CD4-positive, alpha-beta T cell treated with Interleukin-10 for 1 hour (primary cell): ENCODE results near the gene FNBP1.

Experiments
- DNase-seq: peaks from one replicate; pipeline ENCODE4 v3.0.0-alpha.2; 2020

The FNBP1 gene

DNA sequence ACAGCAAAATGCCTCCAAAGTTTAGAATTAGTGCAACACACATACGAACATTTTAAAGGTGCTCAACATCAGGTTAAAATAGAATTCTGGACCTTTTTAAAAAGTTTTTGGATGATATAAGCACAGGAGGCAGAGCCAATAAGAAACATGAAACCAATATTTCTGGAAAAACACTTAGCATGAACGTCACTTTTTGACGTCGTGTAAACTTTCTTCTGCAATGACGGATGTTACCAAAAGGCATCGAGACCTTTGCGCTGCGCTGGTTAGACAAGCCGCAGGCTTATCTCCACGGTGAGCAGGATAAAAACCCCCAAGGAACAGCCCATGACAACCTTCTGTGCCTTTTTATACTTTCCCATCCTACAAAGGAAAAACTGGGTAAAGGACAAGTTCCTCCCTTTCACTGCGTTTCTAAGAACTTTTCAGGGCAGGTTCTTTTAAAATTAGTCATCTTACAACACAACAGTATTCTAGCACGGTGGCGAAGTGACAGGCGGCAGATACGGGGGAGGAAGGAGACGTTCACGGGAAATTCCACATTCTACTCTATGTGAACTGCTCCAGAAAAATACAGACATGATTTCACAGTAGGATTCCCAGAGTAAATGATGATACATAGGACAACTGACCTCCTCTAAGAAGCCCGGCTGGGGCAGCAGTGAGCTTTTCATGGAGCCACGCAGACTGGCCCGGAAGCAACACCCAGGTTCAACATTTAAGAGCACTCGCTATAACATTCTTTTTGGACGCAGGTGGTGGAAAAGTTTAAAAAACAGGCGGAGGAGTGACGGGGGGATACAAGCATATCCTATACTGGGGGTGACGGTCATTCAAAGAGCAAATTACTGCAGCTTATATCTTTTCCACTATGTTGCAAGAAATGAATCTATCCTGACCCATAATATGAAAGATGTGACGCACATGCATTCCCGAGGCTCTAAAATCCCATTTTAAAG is 155.4 kb downstream of the FNBP1 start:
- peak; percentile 85 for DNase-seq

DNA sequence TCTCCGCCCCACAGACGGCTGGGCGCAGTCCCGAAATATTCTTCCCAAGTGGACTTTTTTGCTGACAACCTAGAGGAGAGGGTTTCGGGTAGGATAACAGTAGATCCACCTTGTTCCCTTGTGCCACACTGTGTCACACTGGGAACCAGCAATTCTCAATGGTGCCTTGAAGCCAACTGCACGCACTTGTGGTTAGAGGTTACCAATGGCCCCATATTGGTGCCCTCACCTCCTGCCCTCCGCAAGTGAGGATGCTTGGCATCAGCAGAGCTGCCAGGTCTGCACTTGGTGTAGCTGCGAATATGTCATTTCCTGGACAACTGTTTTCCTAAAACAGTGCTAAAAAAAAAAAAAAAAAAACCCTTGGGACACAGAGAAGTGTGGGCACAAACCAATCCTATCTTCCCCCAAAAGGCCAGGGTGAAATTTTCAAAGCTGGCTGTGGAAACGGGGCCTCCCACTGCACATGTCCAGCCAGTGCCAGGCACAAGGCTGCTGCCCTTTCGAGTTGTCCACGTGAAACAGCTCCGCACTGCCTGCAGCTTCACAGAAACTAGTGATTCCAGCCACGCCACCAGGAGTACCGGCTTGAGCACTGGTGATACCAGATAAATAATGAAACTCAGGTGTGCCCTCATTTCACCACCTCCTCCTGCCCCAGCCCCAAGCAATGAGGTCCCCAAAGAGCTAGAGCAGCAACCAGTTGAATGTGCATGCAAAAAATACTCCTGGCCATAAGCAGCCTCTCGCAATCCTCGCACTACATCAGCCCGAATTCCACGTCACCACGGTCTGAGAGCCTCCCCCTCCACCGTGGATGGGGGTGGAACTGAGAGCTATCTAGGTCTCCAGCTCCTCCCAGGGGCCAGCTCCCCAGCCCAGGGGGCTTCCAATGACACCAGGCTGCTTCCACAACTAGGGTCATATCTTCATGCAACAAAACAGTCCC is 156.5 kb downstream of the FNBP1 start:
- DNase-seq, result peak; percentile 74

DNA sequence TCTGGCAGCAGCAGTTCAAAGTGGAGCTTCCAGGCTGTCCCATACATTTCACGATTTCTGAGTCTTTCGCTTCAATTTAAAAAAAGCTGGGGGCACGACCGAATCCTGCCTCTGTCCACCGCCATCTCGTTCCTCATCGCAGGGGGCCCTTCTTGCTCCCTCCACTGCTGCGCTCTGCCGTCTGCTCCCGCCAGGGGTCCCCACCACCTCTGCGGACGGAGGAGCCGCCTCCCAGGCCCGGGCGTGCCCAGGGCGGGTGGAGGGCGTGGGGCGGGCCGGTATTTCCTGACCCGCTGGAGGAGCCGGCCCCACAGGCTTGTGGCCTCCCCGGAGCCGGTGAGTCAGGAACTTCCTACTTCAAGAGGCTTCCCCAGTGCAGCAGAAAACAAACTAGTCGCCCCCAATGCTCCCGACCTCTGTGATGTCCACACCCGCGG is 157.3 kb downstream of the FNBP1 start:
- DNase-seq, result peak; percentile 91

DNA sequence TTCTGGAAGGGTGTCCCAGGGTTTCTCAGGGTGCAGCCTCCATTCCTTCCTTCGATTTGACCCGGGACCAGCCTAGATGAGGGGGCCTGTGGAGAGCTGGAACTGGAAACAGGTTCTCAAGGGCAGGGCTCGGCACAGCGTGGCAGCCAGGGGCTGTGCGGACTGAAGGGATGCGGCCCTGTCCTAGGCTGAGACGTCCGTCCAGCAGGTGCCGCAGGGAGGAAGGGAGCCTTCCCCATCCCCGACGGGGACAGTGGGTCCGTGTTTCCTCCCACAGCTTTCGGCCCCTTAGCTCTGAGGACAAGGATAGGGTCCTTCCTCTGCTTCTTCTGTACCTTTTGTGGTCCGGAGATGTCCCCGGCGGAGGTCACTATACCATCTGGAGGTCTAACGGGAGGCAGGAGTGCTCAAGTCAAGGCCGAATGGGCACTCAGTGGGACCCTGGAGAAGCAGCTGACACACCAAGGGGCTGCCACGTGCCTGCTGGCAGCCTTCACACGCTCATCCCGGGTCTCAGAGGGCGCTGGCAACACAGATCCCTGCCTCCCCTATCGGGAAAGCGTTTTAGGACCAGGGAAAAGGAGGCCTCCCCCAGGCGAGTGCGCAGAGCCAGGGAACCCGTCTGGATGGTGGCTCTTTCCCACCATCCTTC is 157.8 kb downstream of the FNBP1 start:
- peak; percentile 41 for DNase-seq

DNA sequence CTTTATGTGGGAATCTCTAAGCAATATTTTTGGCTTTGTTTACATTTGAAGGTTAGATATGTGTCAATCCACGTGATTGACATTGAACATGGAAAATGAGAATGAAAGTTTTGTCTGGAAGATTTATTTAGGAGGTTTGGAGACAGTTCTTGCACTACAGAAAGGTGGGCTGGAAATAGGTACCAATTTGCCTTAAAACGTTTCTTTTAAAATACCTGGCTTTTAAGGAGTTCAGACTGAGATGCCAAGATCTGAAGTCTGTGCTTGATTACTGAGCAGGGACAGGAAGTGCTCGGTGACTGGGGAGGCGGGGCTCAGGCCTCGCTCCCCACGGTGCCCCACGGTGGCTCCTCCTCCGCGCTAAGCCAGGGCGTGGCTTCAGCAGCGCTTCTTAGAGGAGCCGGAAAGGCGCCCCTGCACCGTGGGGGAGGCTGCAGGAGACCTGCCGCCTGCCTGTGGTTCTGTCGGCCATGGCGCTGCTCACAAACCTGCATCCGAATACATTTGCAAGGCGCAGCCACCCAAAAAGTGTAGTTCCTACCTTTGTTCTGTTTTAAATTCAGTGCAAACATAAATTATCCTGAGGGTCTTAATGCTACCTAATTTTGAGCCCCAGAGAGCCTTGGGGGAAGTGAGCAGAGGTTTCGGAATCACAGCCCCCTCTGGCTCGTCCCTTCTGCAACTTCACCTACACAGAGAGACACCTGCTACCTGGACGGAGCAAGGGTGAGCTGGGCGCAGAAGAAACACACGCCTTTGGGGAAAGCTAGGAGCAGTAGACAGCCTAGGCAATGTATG is 158.6 kb downstream of the FNBP1 start:
- peak; percentile 95 for DNase-seq

DNA sequence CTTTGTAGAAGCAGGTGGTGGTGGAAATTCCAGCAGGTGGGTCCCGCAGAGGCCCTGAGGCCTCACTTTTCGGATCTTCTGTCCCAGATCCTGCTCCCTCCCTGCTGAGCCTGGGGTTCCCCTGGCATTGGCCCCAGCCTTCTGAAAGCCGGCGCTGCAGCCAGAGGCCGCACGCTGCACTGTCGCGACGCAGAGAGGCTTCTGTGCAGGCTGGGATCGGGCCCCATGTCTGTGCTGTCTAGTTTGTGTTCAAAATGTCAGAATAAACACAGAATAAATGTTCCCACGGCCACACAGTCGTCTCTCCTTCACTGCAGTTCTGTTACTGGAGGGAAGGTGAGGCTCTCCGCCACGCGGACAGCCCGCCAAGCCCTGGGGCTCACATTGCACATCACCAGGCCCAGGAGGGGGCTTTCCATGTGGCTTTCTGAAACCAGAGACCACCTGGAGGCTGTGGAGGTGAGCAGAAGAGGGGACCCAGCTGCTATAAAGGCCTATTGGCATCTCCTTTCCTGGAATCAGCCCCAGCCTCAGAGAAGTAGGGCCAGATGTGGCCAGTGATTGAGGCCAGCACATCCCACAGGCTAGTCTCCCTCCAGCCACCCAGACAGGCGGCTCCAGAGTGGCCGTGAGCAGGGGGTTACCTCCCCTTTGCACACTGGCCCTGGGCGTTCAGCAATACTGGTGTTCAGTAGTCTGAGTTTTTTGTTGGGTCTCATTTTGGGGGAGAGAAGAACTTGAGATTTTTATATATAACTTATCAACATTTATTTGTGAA is 161.3 kb downstream of the FNBP1 start:
- no peak for DNase-seq

DNA sequence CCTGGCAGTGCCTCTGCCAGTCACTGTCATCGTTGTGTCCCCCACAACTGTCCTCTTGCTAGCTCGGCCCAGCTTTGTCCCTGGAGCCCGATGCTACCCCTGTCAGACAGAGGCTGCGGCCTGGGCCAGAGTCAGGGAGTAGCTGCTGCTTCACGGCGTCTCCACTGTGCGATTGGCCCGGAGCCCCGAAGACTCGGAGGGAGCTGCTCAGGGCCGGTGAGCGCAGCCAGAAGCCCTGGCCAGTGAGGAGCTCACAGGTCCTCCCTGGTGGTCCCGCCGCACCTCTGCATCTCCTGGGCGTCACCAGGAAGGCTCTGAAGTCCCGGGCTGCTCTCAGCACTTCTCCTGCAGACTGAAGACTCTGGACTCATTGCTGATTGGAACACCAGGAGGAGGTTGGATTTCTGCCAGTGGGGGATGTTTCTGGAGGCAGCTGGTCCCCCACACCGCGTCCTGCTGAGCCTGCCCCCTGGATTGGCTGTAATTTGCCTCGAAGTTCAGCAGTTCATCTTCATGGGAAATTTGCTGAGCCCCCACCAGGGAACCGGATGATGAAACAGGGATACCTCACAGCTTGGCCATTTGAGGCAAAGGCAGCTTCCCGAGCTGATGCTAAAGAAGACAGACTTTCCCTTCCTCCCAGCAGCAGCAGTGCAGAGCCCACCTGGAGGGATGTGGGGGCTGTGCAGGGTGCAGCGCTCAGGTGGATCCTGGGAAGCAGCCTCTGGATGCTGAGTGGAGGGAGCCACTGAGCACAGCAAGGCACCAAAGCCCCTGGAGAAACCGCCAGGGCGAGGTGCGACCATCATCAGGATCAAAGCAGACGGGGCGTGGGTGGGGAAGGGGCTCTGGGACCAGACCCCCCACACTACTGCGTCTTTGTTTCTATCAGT is 162.1 kb downstream of the FNBP1 start:
- no peak for DNase-seq

DNA sequence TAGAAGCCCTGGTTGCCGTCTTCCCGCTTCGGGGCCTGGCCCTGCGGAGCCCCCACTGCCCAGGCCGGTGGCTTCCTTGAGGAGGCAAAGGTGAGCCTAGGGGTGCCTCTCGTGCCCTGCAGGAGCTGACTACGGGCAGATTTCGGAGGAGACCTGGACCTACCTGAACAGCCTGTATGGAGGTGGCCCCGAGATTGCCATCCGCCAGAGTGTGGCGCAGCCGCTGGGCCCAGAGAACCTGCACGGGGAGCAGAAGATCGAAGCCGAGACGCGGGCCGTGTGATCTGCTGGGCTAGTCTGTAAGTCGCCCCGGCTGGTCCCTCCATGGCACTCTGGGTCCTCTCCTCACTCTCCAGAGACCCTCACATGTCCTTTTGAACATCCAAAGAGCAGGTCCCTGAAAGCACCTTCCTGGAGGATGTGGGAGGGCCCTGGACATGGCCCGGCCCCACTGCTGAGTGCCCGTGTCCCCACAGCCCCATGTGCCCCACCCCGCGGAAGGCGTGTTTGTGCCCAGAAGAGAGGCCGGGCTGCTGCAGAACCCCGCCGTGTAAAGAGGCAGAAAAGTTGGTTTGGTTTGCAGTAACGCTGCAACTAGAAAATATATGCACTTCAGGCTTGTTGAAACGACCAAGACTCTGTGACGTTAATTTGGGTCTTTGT is 162.9 kb downstream of the FNBP1 start:
- DNase-seq, result no peak

DNA sequence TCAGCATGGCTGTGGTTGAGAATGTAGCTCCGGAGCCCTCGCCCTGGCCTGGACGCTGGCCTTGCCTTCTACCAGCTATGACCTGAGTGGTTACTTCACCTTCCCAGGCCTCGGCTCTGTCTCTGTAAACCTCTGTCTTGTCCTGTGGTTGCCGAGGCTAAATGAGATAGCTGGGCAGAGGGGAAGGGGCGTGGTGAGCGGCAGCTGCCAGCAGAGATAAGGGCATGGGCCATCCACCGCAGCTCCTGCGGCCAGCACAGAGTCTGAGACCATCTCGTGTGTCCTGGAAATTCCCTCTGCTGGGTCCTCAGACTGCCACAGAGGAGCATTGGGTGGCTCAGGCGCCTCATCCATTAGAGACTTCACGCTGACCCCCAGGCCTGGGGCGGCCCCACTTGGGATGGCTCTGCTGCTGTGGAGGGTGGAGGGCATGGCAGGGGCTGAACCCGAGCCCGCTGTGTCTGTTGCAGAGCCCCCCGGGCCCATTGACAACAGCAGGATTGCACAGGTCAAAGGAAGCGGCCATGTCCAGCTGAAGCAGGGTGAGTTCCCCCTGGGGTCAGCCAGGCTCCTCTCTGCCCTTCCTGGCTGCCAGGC is 163.8 kb downstream of the FNBP1 start:
- DNase-seq, result no peak

DNA sequence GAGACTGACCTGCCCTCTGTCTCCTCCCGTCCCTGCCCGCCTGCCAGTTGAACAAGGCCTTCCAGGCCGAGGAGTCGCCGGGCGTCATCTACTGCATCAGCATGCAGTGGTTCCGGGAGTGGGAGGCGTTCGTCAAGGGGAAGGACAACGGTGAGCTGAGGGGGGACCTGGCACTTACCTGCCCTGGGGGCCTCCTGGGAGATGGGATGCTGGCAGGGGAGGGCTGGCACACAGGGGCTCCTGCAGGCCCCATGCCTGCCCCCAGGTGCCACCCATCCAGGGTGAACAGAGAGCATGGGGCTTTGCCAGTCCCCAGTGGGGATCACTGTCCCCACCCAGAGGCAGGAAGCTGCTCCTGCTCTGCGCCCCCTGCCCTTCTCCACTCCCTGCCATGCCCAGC is 164.7 kb downstream of the FNBP1 start:
- no peak for DNase-seq

DNA sequence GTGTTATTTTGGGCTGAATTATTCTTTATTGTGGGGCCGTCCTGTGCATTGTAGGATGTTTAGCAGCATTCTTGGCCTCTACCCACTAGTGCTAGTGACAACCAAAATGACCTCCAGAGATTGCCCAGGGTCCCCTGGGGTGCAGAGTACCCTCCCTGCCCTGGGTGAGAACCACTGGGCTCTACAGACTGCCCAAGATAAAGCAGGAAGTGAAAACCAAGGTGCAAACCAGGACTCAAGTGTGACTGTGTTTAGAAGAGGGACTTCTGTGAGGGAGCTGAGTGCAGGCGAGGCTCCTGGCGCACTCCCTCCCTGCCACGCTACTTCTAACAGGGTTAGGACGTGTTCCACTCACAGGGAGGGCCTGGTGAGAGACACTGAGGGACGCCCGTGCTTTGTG is 166.2 kb downstream of the FNBP1 start:
- DNase-seq, result no peak

DNA sequence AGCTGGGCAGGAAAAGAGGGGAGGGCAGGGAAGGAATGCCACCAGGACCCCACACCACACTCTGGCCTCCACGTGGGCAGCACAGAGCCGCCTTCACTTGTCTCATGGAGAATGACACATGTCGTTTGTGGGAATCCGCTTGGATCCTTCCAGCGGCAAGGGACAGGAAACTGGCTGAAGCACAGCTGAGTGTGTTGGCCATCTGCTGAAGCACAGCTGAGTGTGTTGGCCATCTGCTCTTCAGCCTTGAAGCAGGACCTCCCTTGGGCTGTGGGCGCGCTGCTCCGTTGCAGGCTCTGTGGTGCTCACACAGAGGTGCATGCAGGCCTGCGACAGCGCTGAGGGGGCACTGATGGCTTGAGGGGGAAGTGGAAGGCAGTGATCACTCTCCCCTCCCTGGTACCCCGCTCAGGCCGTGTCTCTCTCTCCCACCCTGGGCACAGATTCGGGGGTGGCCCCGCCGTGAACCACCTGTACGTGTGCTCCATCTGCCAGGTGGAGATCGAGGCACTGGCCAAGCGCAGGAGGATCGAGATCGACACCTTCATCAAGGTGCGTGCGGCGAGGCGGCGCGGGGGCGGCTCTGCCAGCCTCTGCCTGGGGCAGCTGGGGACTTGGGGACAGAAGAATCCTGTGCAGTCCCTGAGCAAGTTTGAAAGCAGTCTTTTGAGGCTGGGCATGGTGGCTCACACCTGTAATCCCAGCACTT is 167.1 kb downstream of the FNBP1 start:
- no peak for DNase-seq

DNA sequence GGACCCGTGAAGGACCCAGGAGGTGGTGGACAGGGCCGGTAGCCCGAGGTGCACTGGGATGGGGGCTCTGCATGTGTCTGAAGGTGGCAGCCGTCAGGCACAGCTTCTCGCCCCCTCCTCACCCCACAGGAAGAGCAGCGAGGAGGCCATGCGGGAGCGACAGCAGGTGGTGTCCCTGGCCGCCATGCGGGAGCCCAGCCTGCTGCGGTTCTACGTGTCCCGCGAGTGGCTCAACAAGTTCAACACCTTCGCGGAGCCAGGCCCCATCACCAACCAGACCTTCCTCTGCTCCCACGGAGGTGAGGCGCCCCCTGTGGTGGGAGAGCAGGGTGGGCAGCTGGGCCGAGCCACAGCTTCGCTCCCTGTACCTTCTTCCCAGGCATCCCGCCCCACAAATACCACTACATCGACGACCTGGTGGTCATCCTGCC is 167.8 kb downstream of the FNBP1 start:
- DNase-seq, result no peak

DNA sequence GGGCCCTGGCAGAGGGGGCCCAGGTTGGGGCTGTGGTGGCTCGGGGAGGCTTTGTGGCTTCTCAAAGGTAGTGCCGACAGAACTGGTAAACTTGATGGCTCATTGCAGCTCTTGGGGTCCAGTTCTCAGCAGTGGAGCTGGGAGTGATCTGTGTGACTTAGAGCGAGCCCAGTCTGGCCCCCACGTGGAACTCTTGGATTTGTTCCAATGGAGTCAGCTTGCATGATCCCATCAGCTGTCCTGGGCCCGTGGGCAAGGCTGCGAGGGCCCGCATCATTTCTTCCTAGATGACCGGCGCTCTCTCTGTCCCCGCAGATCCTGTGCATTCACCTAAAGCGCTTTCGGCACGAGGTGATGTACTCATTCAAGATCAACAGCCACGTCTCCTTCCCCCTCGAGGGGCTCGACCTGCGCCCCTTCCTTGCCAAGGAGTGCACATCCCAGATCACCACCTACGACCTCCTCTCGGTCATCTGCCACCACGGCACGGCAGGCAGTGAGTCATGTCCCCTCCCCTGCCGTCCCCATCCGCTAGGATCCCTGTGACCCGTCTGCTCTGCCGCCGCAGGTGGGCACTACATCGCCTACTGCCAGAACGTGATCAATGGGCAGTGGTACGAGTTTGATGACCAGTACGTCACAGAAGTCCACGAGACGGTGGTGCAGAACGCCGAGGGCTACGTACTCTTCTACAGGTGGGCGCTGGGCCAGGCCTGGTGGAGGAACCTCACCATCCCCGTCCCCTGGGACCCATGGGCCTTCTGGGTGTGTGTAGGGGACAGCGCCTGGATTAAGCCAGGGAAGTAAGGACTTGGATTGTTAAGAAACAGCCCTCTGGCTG is 168.5 kb downstream of the FNBP1 start:
- no peak for DNase-seq

DNA sequence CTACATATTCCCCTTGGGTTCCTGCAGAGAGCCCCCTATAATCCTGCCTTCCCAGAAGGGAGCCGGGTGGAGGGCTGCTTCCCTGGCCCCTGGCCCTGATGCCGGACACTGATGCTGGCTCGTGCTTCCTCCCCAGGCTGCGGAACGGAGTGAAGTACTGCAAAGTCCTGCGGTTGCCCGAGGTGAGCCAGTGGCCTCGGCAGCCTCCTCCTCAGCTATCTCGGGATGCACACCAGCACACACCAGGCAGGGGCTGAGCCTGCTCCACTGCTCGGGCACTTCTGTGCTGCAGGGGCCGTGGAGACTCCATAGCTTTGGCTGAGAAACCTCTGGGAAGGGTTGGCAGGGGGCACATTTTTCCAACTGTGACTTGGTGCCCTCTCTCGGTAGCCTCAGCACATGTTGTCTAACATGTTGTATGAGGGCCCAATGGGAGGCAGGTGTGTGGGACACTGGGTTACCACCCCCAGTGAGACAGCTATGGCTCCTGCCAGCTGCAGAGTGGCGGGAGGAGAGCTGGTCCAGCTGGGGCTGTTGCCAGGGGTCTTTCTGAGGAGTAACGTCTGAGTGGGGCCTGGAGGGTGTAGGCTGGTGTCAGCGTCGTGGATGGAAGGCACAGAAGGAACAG is 169.3 kb downstream of the FNBP1 start:
- DNase-seq, result no peak

DNA sequence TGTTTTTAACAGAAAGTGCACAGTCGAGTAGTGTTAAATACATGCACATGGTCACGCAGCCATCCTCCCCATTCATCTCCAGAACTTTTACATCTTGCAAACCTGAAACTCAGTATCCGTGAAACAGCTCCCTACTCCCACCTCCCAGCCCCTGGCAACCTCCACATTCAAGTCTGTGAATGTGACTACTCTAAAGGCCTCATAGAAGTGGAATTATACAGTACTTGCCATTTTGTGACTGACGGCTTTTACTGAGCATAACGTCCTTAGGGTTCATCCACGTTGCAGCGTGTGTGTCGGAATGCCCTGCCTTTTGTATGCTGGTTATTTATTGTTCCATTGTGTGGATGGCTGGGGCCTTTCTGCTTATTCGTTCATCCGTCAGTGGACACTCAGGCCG is 171.9 kb downstream of the FNBP1 start:
- DNase-seq, result no peak
